Esophagus squamous epithelium (tissue), 5 donors: ENCODE measurements around the gene CREBRF. TPM values are rescaled to one million over a fixed set of nuclear protein-coding genes. Genes with fewer than 3 reads are reported as not detected.
"Not testable (repeated sequence)": the region's sequence is repeated elsewhere in the genome, so short reads cannot be mapped to it uniquely, and the experiment has no call there.

Experiments used
- DNase-seq: peaks from one replicate; lab custom pipeline; 2025; lab: John Stamatoyannopoulos, UW
- H3K27ac ChIP-seq, 4 donors: fragments of 200-600 bp; sonication (generic); one replicate each; pipeline ENCODE4 v1.5.1; 2016 to 2019; ENCODE audit warnings: mild to moderate bottlenecking in 1 of 4
- H3K27me3 ChIP-seq, 4 donors: fragments of 200-600 bp; sonication (generic); 1 replicate in 3 of 4; 2 replicates in 1 of 4; pipeline versions ENCODE4 v1.5.1 to v1.6.0; 2017 to 2021; ENCODE audit warnings: antibody characterized with exemption in 1 of 4
- H3K36me3 ChIP-seq, 3 donors: fragments of 200-600 bp; sonication (generic); one replicate each; pipeline ENCODE4 v1.5.1; 2016 to 2019
- H3K4me1 ChIP-seq, 3 donors: fragments of 200-600 bp; sonication (generic); one replicate each; pipeline ENCODE4 v1.5.1; 2017 to 2019
- H3K4me3 ChIP-seq, 4 donors: fragments of 200-600 bp; sonication (generic); 1 replicate in 3 of 4; 2 replicates in 1 of 4; pipeline ENCODE4 v1.5.1; 2016 to 2019; ENCODE audit warnings: mild to moderate bottlenecking in 2 of 4, moderate library complexity in 1 of 4
- H3K9me3 ChIP-seq, 3 donors: fragments of 200-600 bp; sonication (generic); one replicate each; pipeline ENCODE4 v1.5.1; 2016 to 2019
- POLR2A ChIP-seq, 4 donors: fragments of 450-650 bp; IDR thresholded peaks; one replicate each; pipeline ENCODE4 v1.6.1; 2017; ENCODE audit warnings: antibody characterized with exemption in 4 of 4, mild to moderate bottlenecking in 4 of 4, moderate library complexity in 3 of 4
- WGBS, 2 donors: methylation state at CpG; one replicate each; pipeline ENCODE4 v1.1.5; 2018; 5-methylcytosine and 5-hydroxymethylcytosine counted together
- intact Hi-C: fragments of 100-400 bp; cut with DNase I; formaldehyde crosslinking; loops from one replicate; pipeline ENCODE4 v1.15.0; 2022
- total RNA-seq, 4 donors: library from RNA; depleted of rRNA; stranded (reverse); fragments of >200 nt; gene quantifications; one replicate each; pipeline ENCODE4 v1.1.0, GENCODE V29; 2016
- TF ChIP-seq, protein P1 (sequence below), 6 experiments: fragments of 450-650 bp in 4 of 6; fragments of 200-600 bp in 2 of 6; sonication (generic) in 2 of 6; IDR thresholded peaks; one replicate each; pipeline ENCODE4 v1.5.1; 2016 to 2019; ENCODE audit warnings: antibody characterized with exemption in 6 of 6, mild to moderate bottlenecking in 4 of 6, moderate library complexity in 4 of 6
- donor health status: DM: yes; HTN: yes; CAD: no.

Gene CREBRF
- total RNA-seq, 4 donors from 2014 or later, result 2.7 to 28.4 (median 7.9) TPM

DNA sequence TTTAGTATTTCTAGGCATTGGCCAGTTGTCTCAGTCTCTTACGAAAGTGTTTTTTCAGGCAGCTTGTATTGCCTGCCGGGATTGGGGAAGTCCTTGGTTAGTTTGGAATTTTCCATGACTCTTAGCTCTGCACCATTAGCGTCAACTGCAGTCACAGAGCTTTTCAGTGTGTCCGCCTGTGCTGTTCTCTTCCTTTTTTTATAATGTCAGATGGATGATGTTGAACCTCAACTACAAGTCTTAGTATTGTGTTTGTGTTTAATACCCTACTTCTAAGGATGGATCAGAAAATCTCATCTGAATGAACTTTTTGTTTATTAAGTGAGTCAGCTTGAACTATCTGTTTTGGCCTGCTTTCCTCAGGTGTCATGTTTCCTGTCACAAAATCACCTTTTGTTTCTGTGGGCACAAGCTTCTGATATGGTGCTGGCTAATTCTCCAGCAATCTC lies 39.5 kb upstream of the CREBRF start:
- 9 to 13% methylated on average over 4 of the region's 4 CpGs for WGBS, 2 donors
- no peak for DNase-seq
- TF ChIP-seq POLR2A (IDR thresholded peaks at IDR 0.05), result no peak
- TF ChIP-seq, protein P1, sequence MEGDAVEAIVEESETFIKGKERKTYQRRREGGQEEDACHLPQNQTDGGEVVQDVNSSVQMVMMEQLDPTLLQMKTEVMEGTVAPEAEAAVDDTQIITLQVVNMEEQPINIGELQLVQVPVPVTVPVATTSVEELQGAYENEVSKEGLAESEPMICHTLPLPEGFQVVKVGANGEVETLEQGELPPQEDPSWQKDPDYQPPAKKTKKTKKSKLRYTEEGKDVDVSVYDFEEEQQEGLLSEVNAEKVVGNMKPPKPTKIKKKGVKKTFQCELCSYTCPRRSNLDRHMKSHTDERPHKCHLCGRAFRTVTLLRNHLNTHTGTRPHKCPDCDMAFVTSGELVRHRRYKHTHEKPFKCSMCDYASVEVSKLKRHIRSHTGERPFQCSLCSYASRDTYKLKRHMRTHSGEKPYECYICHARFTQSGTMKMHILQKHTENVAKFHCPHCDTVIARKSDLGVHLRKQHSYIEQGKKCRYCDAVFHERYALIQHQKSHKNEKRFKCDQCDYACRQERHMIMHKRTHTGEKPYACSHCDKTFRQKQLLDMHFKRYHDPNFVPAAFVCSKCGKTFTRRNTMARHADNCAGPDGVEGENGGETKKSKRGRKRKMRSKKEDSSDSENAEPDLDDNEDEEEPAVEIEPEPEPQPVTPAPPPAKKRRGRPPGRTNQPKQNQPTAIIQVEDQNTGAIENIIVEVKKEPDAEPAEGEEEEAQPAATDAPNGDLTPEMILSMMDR (IDR thresholded peaks at IDR 0.05), result no peak
- no peaks in the 10 kb centered on the region for H3K27me3 ChIP-seq
- H3K4me1 ChIP-seq, result peaks cover 20 to 54% (median 25%) of the 10 kb centered on the region in 3 donors
- H3K4me3 ChIP-seq, result no peak overlapping the region
- peak overlapping the region; percentile 16 to 85 (median 76) for H3K27ac ChIP-seq
- H3K9me3 ChIP-seq, result no peaks in the 10 kb centered on the region
- H3K36me3 ChIP-seq, result peaks cover 0 to 19% (median 3%) of the 10 kb centered on the region in 3 donors
- intact Hi-C loops, result no loop called here

DNA sequence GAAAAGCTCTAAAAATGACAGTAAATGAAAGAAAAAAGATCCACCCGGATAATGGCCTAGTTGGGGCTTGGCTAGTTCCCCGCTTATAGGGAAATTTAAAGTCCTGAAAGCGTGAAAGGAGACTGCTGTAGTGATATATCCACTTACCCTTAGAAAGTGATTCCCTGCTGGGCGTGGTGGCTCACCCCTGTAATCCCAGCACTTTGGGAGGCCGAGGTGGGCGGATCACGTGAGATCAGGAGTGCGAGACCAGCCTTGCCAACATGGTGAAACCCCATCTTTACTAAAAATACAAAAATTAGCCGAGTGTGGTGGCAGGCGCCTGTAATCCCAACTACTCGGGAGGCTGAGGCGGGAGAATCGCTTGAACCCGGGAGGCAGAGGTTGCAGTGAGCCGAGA lies 39.1 kb upstream of the CREBRF start:
- H3K27me3 ChIP-seq, H3K9me3 ChIP-seq, DNase-seq, H3K4me3 ChIP-seq, intact Hi-C loops: not testable (repeated sequence)
- WGBS, 2 donors, result 82 to 88% methylated on average over 14 to 15 of the region's 15 CpGs
- Histone ChIP-seq H3K27ac (peak overlapping the region; percentile 16 to 85 (median 76)), H3K36me3 (peaks cover 0 to 23% (median 3%) of the 10 kb centered on the region in 3 donors), H3K4me1 (peaks cover 20 to 50% (median 25%) of the 10 kb centered on the region in 3 donors)

DNA sequence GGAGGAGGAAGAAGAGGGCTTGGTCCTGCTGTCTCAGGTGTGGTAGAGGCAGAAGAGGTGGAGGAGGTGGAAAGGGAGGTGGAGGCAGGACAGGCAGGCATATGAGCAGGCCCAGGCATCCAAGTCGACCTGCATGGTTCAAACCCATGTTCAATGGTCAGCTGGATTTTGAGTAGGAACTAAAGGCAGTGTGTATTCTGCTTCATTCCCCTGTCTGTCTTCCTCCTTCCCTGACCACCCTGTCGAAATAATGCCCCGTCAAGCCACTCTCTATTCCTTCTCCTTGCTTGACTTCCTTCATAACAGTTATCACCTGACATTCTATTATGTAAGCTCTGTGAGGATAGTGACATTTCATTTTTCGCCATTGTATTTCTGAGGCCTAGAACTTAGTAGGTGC lies 37.8 kb upstream of the CREBRF start:
- H3K4me1 ChIP-seq, result peaks cover 20 to 46% (median 25%) of the 10 kb centered on the region in 3 donors
- peaks cover 0 to 36% (median 3%) of the 10 kb centered on the region in 3 donors for H3K36me3 ChIP-seq
- intact Hi-C loops, result no loop called here
- H3K4me3 ChIP-seq, result no peak overlapping the region
- no peak for DNase-seq
- no peaks in the 10 kb centered on the region for H3K27me3 ChIP-seq
- TF ChIP-seq POLR2A (IDR thresholded peaks at IDR 0.05), result no peak
- TF ChIP-seq, protein P1 (IDR thresholded peaks at IDR 0.05), result no peak
- WGBS, 2 donors, result 74 to 97% methylated on average over 4 of the region's 4 CpGs
- peak overlapping the region in 1 of 4 donors; percentile 38 for H3K27ac ChIP-seq
- no peaks in the 10 kb centered on the region for H3K9me3 ChIP-seq

DNA sequence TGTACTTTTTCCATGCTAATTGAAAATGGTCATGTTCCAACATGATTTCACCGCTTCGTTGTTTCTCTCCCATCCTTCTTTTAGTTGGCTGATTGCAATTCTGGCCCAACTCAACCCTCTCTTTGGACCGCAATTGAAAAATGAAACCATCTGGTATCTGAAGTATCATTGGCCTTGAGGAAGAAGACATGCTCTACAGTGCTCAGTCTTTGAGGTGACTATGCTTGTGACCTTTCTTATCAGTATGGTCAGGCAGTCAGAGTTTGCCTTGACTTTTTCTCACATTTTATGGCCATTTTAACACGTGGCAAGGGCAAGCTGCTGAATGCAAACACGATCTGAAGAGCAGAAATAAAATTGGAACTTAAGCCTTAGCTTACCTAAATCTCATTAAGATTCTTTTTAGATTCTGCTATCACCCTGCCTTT lies 36.0 kb upstream of the CREBRF start:
- peaks cover 18 to 42% (median 24%) of the 10 kb centered on the region in 3 donors for H3K4me1 ChIP-seq
- no peaks in the 10 kb centered on the region for H3K9me3 ChIP-seq
- no peak for DNase-seq
- H3K27ac ChIP-seq, result peak overlapping the region in 2 of 4 donors; percentile 35 to 44
- no peaks in the 10 kb centered on the region for H3K27me3 ChIP-seq
- TF ChIP-seq POLR2A (IDR thresholded peaks at IDR 0.05), result no peak
- TF ChIP-seq, protein P1 (IDR thresholded peaks at IDR 0.05), result no peak
- intact Hi-C loops, result no loop called here
- peaks cover 0 to 41% (median 3%) of the 10 kb centered on the region in 3 donors for H3K36me3 ChIP-seq
- H3K4me3 ChIP-seq, result no peak overlapping the region
- WGBS, 2 donors, result 45 to 58% methylated on average over 5 of the region's 5 CpGs

DNA sequence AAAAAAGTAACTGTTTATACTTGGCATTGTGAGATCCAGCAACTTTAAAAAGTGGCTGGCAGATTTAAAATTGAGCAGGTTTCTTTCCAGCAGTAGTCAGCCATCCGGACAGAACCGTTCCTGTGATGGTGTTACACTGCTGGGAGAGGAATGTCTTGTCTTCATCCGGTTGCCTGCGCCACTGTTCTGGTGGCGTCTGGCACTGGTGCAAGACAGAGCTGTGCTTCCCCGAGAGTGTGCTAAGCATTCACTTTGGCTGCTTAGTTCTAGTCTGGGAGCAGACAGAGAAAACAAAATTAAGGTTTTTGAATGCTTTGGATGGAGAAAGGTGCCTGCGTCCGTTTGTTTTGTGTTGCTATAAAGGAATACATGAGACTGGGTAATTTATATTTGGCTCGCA lies 35.5 kb upstream of the CREBRF start:
- H3K36me3 ChIP-seq, result peaks cover 0 to 41% (median 3%) of the 10 kb centered on the region in 3 donors
- no peaks in the 10 kb centered on the region for H3K27me3 ChIP-seq
- H3K4me1 ChIP-seq, result peaks cover 14 to 38% (median 19%) of the 10 kb centered on the region in 3 donors
- no peaks in the 10 kb centered on the region for H3K9me3 ChIP-seq
- TF ChIP-seq, protein P1 (IDR thresholded peaks at IDR 0.05), result no peak
- WGBS, 2 donors, result 42 to 88% methylated on average over 9 of the region's 9 CpGs
- intact Hi-C loops, result no loop called here
- H3K4me3 ChIP-seq, result no peak overlapping the region
- no peak for DNase-seq
- peak overlapping the region in 2 of 4 donors; percentile 35 to 44 for H3K27ac ChIP-seq
